T-helper 1 cell treated with Interleukin-12 subunit alpha and Interleukin-12 subunit beta and Interleukin-4 antibody, amounts not matched to agents 30 μg/mL and 1 μg/mL, for 36 hours (primary cell): Measurements from ENCODE around the gene EDDM3A.
"Not testable (repeated sequence)": the region's sequence is repeated elsewhere in the genome, so short reads cannot be mapped to it uniquely, and the experiment has no call there.

Experiments
- H3K27ac Mint-ChIP-seq: one replicate; pipeline ENCODE4 v1.8.0; 2021; ENCODE audit warnings: mild to moderate bottlenecking, mixed read lengths
- H3K27me3 Mint-ChIP-seq: one replicate; pipeline ENCODE4 v1.8.0; 2021; ENCODE audit warnings: low read depth, mixed read lengths
- H3K36me3 Mint-ChIP-seq: one replicate; pipeline ENCODE4 v1.8.0; 2021; ENCODE audit warnings: low read depth, mixed read lengths
- H3K4me1 Mint-ChIP-seq: one replicate; pipeline ENCODE4 v1.8.0; 2021; ENCODE audit warnings: low read depth, mixed read lengths
- H3K4me3 Mint-ChIP-seq: one replicate; pipeline ENCODE4 v1.8.0; 2021; ENCODE audit warnings: mild to moderate bottlenecking, moderate library complexity, mixed read lengths
- H3K9me3 Mint-ChIP-seq: one replicate; pipeline ENCODE4 v1.8.0; 2021; ENCODE audit warnings: mixed read lengths

The EDDM3A gene

DNA sequence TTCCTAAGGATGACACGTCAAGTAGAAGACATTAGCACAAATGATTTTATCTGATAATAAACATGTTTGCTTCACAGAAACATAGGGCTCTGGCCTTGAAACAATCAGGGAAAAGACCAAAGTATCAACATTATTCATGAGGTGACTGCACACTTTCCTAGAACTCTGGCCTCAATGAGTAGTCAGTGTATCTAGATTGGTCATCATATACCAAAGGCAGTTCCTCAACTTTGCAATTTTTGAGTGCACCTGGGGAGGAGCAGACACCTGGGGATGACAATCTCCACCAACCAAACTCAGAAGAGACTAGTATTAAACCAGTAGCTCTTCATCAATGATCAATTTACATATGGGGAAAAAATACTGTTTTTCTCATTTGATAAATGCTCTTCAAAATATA, 4.5 kb downstream of the EDDM3A start:
- no peaks in the 10 kb centered on the region for H3K4me1 Mint-ChIP-seq
- H3K9me3 Mint-ChIP-seq: peaks cover 22% of the 10 kb centered on the region
- peaks cover 2% of the 10 kb centered on the region for H3K36me3 Mint-ChIP-seq
- peaks cover 7% of the 10 kb centered on the region for H3K27me3 Mint-ChIP-seq
- no peak overlapping the region for H3K4me3 Mint-ChIP-seq
- peak overlapping the region; percentile 20 for H3K27ac Mint-ChIP-seq

DNA sequence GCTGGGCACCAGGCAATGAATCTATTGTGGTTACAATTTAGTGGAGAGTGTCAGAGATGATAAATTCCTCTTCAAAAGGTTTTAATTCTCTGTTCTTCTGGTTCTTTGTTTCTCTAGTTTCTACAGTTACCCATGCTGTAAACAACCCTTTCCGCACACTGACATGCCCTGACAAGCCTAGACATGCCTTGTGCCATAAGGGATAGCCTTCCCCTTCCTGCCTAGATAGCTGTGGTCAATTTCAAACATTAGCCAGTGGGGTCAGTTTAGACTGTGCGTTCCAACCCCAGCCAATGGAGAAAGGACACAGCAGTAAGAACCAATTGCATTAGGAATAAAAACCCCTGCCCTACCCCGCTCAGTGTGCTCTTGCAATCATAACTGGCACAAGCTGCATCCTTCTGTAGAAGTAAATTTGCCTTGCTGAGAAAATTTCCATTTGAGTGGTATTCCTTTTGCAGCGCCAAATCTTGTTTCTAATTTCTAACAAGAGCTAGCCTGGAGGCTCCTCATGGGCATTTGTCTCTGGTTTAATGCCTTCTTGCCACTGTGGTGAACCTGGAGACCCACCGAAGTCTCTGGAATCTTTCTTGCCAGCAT, 6.4 kb downstream of the EDDM3A start:
- Mint-ChIP-seq H3K4me1 (no peaks in the 10 kb centered on the region), H3K9me3 (peaks cover 22% of the 10 kb centered on the region), H3K27me3 (peaks cover 7% of the 10 kb centered on the region), H3K4me3 (no peak overlapping the region), H3K36me3 (peaks cover 2% of the 10 kb centered on the region), H3K27ac (no peak overlapping the region)

DNA sequence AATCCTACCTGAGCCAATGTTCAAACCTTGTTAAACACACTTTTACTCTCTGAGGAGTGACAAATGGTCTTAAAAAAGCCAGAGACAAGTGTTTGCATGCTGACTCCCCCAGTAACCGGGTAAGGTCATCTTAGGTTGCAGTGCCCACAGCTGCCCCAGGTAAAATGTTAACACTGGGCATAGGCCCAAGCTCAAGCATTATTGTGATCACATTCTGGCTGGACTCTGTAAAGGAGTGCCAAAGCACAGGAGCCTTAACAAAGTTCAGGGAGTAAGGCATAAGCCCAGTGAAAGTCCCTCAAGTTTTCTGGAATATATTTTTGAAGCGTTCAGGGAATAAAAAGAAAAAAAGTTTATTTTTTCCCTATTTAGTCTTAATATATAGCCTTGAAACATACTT, 8.6 kb downstream of the EDDM3A start:
- peaks cover 22% of the 10 kb centered on the region for H3K9me3 Mint-ChIP-seq
- H3K4me3 Mint-ChIP-seq: no peak overlapping the region

DNA sequence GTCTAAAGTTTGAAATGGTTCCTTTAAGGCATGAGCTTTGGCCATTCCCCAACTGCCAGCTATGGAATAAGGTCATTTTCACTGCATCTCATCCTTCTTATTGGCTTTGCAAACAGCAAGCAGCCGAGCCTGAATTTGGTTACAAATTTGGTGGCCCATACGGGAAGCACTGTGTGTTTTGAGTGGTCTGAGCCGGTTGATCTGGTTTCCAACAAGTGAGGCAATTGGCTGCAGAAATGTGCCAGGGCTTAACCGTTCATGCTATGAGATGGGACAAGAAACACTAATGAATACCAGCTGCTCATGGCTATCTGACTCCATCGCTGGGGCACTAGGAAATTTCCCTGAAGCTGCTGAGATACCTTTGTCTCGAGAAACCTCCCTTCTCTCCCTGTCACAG, 9.3 kb downstream of the EDDM3A start:
- peaks cover 22% of the 10 kb centered on the region for H3K9me3 Mint-ChIP-seq
- no peak overlapping the region for H3K27ac Mint-ChIP-seq
- H3K36me3 Mint-ChIP-seq: peaks cover 2% of the 10 kb centered on the region
- peaks cover 3% of the 10 kb centered on the region for H3K4me1 Mint-ChIP-seq
- H3K4me3 Mint-ChIP-seq: no peak overlapping the region
- peaks cover 6% of the 10 kb centered on the region for H3K27me3 Mint-ChIP-seq

More for the DNA sequence above, 8.6 kb downstream of the EDDM3A start:
- peaks cover 7% of the 10 kb centered on the region for H3K27me3 Mint-ChIP-seq
- H3K27ac Mint-ChIP-seq: no peak overlapping the region
- H3K4me1 Mint-ChIP-seq: peaks cover 3% of the 10 kb centered on the region
- H3K36me3 Mint-ChIP-seq: peaks cover 2% of the 10 kb centered on the region

DNA sequence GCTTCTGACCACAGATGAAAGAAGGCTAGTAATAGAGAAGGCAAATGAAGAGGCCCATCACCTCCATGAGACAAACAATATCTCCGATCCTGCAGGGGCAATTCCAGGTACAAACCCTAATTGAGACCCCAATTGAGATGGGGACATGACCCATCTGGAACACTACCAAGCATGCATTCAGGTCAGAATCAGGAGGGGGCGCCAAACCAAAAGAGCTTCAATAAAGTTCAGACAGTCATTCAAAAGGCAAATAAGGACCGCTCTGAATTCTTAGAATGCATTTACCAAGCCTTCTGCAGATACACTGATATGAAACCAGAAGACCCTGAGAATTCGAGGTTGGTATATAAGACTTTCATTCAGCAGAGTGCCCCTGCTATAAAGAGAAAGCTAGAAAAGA, 12.3 kb downstream of the EDDM3A start:
- Mint-ChIP-seq H3K4me1 (peaks cover 3% of the 10 kb centered on the region), H3K27ac (no peak overlapping the region), H3K27me3 (no peaks in the 10 kb centered on the region), H3K36me3 (no peaks in the 10 kb centered on the region), H3K9me3 (peaks cover 5% of the 10 kb centered on the region), H3K4me3 (no peak overlapping the region)

DNA sequence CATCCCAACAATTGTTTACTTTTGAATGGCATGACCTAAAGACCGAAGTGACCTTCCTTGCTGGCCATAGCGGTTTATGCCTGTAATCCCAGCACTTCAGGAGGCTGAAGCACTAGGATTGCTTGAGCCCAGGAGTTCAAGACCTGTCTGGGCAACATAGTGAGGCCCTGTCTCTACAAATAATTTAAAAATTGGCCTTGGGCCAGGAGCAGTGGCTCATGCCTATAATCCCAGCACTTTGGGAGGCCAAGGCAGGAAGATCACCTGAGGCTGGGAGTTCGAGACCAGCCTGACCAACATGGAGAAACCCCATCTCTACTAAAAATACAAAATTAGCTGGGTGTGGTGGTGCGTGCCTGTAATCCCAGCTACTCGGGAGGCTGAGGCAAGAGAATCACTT, 13.8 kb downstream of the EDDM3A start:
- H3K4me1 Mint-ChIP-seq, H3K9me3 Mint-ChIP-seq, H3K36me3 Mint-ChIP-seq, H3K27ac Mint-ChIP-seq, H3K27me3 Mint-ChIP-seq, H3K4me3 Mint-ChIP-seq: not testable (repeated sequence)

DNA sequence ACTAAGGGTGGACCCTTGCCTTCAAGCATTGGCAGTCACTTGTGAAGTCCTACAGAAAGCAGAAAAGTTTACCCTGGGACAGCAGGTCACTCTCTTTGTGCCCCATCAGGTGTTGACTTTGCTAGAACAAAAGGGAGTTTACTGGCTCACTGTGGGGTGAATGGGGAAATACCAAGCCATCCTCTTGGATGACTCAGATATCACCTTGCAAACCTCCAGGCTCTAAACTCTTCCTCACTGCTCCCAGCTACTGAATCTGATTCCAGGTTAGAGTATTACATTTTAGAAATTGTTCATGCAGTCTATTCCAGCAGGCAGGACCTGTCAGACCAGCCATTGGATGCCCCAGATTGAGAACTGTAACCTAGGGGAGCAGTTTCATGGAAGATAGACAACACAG, 15.3 kb downstream of the EDDM3A start:
- no peaks in the 10 kb centered on the region for H3K36me3 Mint-ChIP-seq
- H3K27me3 Mint-ChIP-seq: peaks cover 2% of the 10 kb centered on the region
- H3K4me3 Mint-ChIP-seq: no peak overlapping the region
- H3K9me3 Mint-ChIP-seq: no peaks in the 10 kb centered on the region
- H3K27ac Mint-ChIP-seq: no peak overlapping the region
- H3K4me1 Mint-ChIP-seq: peaks cover 3% of the 10 kb centered on the region

DNA sequence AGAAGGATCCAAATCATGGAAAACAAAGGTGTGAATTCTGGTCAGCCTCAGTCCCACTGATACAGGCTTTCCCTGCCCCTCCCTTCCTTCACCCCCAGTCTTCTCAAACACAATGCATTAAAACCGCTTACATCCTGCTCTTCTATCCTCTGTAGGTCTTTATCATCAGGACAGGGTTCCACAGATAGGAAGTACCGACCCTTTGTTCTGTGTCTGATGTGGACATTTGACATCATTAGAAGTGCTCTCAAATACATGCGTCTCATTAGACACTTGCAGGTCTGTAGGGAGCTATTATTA, 22.9 kb downstream of the EDDM3A start:
- H3K27ac Mint-ChIP-seq: no peak overlapping the region
- H3K27me3 Mint-ChIP-seq: peaks cover 9% of the 10 kb centered on the region
- H3K36me3 Mint-ChIP-seq: no peaks in the 10 kb centered on the region
- H3K4me1 Mint-ChIP-seq: no peaks in the 10 kb centered on the region
- no peaks in the 10 kb centered on the region for H3K9me3 Mint-ChIP-seq
- no peak overlapping the region for H3K4me3 Mint-ChIP-seq

DNA sequence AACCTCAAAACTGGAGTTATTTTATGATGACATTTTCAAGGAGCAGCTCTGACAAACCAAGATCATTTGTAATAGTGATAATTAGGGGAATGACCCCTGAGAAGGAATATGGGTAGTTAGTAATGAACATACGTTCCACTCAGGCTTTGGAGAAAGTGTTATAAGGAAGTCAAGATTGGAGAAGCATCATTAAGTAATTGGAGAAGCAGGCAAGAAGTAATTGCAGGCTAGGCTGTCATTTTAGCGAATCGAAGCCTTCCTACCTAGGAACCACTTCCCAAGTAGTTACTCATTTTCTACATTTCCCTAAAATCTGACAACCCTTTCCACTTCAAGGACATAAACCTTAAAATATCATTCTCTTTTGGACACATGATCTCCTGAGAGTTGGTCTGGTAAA, 23.7 kb downstream of the EDDM3A start:
- H3K36me3 Mint-ChIP-seq: no peaks in the 10 kb centered on the region
- no peak overlapping the region for H3K4me3 Mint-ChIP-seq
- H3K27me3 Mint-ChIP-seq: peaks cover 9% of the 10 kb centered on the region
- H3K4me1 Mint-ChIP-seq: no peaks in the 10 kb centered on the region
- H3K9me3 Mint-ChIP-seq: no peaks in the 10 kb centered on the region
- no peak overlapping the region for H3K27ac Mint-ChIP-seq

DNA sequence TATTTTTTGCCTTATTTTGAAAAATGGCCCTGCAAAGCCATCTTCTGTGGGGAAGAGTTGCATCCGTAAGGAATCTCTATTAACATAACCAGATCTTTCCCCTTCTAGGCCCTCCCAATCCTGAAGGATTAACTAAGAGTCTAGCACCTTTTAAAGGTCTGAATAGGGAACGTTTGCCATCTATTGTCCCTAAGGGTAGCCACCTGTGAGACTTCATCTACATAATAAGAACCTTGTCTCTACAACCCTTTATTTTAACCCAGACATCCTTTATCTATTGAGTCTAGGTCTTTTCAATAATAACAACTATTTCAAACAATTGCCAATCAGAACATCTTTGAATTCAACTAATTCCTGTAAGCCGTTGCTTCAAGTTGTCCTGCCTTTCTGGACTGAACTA, 27.0 kb downstream of the EDDM3A start:
- no peaks in the 10 kb centered on the region for H3K36me3 Mint-ChIP-seq

DNA sequence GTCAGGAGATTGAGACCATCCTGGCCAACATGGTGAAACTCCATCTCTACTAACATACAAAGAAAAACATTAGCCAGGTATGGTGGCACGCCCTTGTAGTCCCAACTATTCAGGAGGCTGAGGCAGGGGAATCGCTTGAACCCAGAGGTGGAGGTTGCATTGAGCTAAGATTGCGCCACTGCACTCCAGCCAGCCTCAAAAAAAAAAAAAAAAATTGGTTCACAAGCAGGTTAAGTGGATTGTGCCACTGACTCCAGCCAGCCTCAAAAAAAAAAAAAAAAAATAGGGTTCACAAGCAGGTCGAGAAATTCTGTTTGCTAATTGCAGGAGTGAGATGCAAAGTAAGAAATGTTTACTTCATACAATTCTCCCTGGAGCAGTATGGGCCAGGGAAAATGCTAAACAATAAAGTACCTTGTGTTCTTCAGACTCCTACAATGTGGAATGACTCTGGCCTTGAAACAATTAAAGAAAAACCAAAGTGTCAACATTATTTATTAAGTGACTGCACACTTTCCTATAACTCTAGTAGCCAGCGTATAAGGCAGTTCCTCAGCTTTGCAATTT, 28.7 kb downstream of the EDDM3A start:
- peaks cover 23% of the 10 kb centered on the region for H3K27me3 Mint-ChIP-seq
- H3K27ac Mint-ChIP-seq: no peak overlapping the region
- no peaks in the 10 kb centered on the region for H3K9me3 Mint-ChIP-seq
- no peaks in the 10 kb centered on the region for H3K36me3 Mint-ChIP-seq
- H3K4me1 Mint-ChIP-seq: no peaks in the 10 kb centered on the region
- H3K4me3 Mint-ChIP-seq: no peak overlapping the region

More for the DNA sequence above, 27.0 kb downstream of the EDDM3A start:
- peaks cover 23% of the 10 kb centered on the region for H3K27me3 Mint-ChIP-seq
- H3K4me1 Mint-ChIP-seq: no peaks in the 10 kb centered on the region
- no peaks in the 10 kb centered on the region for H3K9me3 Mint-ChIP-seq
- no peak overlapping the region for H3K4me3 Mint-ChIP-seq
- no peak overlapping the region for H3K27ac Mint-ChIP-seq

DNA sequence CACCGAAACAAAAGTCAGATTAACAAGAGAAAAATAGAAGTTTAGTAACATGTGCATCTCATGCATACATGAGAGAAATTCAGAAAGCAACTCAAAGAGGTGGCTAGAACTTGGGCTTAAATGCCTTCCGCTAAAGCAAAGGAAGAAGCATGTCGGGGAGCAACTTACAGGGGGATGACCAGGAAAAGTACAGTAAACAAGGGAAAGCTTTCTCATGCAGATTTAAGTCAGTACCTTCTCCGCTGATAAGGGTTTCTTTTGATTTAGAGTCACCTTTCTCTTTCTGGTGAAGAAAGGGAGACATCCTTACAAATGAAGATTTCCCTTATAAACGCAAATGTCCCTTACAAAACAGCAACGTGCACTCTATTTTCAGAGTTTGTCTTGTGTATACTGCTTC, 29.4 kb downstream of the EDDM3A start:
- no peaks in the 10 kb centered on the region for H3K36me3 Mint-ChIP-seq
- H3K27ac Mint-ChIP-seq: no peak overlapping the region
- no peak overlapping the region for H3K4me3 Mint-ChIP-seq
- H3K4me1 Mint-ChIP-seq: no peaks in the 10 kb centered on the region
- peaks cover 23% of the 10 kb centered on the region for H3K27me3 Mint-ChIP-seq
- H3K9me3 Mint-ChIP-seq: no peaks in the 10 kb centered on the region

DNA sequence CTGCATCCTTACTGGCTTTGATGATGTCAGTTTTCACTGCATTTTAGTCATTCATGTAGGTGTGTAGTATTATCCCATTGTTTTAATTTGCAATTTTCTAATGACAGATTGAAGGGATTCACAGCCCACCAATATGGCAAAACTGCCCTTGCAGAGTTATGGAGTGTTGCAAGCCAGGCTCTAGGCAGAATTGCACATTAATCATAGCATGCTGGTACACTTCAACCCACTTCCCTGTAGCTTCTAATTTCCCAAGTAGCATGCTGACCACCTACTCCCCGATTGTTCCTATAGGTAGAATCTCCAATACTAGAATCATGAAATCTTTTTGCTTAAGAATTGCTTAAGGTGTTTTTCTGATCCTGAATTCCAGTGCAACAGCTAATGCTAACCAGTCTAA, 30.2 kb downstream of the EDDM3A start:
- no peak overlapping the region for H3K27ac Mint-ChIP-seq
- H3K4me1 Mint-ChIP-seq: peaks cover 1% of the 10 kb centered on the region
- peaks cover 19% of the 10 kb centered on the region for H3K27me3 Mint-ChIP-seq
- no peaks in the 10 kb centered on the region for H3K36me3 Mint-ChIP-seq
- no peak overlapping the region for H3K4me3 Mint-ChIP-seq
- no peaks in the 10 kb centered on the region for H3K9me3 Mint-ChIP-seq

DNA sequence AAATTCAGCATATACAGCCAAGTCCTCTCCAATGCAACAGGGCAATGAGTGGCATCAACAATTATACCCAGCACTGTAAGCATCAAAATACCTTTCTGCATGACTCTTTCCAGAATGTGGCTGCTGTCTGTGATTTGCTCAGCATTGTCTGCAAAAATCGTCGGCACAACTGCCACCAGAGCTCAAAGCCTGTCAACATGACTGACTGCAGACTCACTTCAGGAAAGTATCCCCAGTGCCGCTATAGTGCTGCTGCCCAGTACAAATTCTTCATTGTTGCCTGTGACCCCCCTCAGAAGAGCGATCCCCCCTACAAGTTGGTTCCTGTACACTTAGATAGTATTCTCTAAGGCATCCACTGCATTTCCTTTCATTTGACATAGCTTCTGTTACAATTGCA, 36.1 kb downstream of the EDDM3A start:
- Mint-ChIP-seq H3K27ac (peak overlapping the region; percentile 89), H3K36me3 (no peaks in the 10 kb centered on the region), H3K27me3 (no peaks in the 10 kb centered on the region), H3K9me3 (no peaks in the 10 kb centered on the region), H3K4me1 (peaks cover 17% of the 10 kb centered on the region), H3K4me3 (peak overlapping the region; percentile 71)

DNA sequence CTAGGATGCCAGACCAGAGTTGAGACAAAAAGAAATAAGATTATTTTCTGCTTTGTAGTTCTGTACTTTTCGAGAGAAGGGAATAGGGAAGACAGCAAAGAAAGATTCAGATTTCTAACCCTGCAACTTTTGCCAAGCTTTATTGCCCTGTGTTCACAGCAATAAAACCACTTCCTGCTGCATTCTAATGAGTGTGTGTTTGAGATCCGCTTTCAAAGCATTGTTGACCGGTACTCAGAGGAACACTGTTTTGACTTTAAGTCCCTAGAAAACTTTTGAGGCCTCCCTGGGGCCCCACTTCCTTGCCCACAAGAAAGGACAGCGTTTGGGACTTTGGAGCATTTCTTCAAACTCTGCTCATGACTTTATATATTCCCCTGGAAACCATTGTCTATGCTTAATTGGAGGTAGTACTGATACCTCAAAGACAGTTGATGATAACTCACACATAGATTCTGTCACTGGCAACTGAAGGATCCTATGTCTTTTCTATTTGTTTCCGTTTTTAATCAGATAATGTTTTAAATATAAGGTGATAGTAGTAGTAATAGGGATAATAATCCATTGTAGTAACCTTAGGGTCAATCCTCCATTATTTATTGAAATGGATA, 36.7 kb downstream of the EDDM3A start:
- no peaks in the 10 kb centered on the region for H3K27me3 Mint-ChIP-seq
- peaks cover 17% of the 10 kb centered on the region for H3K4me1 Mint-ChIP-seq
- peak overlapping the region; percentile 89 for H3K27ac Mint-ChIP-seq
- no peaks in the 10 kb centered on the region for H3K36me3 Mint-ChIP-seq
- H3K4me3 Mint-ChIP-seq: peak overlapping the region; percentile 71
- H3K9me3 Mint-ChIP-seq: no peaks in the 10 kb centered on the region
